Measurements from ENCODE around the gene CHST3.
A peak's percentile ranks its signal among the peaks of the same experiment; 100 is the strongest.
"Not testable (repeated sequence)": the region's sequence is repeated elsewhere in the genome, so short reads cannot be mapped to it uniquely, and the experiment has no call there.

CHST3 gene

DNA sequence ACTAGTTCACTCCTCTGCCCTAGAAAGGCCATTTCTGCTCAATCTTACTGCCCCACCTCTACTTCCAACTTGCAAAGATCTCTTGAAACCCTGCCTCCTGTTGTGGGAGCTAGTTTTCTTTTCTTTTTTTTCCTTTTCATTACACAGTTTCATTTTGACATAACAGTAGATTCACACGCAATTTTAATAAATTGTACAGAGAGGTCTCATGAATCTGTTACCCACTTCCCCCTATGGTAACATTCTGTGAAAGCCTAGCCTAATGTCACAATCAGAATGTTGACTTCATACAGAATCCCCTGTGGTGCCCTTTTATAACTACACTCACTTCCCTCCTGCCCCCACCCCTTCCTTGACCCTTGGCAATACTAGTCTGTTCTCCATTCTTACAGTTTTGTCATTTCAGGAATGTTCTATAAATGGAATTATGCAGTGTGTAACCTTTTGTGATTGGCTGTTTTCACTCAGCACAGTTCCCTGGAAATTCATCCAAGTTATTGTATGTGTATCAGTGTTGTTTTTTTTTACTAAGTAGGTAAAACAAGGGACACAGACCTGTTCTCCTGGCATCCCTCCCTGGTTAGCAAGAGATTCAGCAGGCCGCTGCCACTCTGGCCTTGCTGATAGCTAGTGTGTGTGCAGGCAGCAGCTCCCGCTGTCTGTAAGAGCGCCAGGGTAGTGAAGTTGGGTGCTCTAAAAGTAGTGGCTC, 21.5 kb downstream of the CHST3 start:
- DNase-seq (ENCODE audit: low read depth): peak; percentile 79

DNA sequence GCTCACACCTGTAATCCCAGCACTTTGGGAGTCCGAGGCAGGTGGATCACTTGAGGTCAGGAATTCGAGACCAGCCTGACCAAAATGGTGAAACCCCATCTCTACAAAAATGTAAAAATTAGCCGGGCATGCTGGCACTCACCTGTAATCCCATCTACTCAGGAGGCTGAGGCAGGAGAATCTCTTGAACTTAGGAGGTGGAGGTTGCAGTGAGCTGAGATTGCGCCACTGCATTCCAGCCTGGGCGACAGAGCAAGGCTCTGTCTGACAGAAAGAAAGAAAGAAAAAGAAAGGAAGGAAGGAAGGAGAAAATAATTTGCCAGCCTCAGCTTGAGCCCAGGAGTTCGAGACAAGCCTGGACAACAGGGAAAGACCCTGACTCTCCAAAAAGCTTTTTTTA, 24.7 kb downstream of the CHST3 start:
- not testable (repeated sequence) for H3K4me3 ChIP-seq (ENCODE audit: low read length); DNase-seq (ENCODE audit: low read depth)

More for the DNA sequence above, 21.5 kb downstream of the CHST3 start:
- H3K4me3 ChIP-seq (ENCODE audit: low read length): no peak overlapping the region
- TF ChIP-seq, protein P1, sequence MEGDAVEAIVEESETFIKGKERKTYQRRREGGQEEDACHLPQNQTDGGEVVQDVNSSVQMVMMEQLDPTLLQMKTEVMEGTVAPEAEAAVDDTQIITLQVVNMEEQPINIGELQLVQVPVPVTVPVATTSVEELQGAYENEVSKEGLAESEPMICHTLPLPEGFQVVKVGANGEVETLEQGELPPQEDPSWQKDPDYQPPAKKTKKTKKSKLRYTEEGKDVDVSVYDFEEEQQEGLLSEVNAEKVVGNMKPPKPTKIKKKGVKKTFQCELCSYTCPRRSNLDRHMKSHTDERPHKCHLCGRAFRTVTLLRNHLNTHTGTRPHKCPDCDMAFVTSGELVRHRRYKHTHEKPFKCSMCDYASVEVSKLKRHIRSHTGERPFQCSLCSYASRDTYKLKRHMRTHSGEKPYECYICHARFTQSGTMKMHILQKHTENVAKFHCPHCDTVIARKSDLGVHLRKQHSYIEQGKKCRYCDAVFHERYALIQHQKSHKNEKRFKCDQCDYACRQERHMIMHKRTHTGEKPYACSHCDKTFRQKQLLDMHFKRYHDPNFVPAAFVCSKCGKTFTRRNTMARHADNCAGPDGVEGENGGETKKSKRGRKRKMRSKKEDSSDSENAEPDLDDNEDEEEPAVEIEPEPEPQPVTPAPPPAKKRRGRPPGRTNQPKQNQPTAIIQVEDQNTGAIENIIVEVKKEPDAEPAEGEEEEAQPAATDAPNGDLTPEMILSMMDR (conservative IDR thresholded peaks at IDR 0.05; ENCODE audit: low read depth, low read length): no peak

DNA sequence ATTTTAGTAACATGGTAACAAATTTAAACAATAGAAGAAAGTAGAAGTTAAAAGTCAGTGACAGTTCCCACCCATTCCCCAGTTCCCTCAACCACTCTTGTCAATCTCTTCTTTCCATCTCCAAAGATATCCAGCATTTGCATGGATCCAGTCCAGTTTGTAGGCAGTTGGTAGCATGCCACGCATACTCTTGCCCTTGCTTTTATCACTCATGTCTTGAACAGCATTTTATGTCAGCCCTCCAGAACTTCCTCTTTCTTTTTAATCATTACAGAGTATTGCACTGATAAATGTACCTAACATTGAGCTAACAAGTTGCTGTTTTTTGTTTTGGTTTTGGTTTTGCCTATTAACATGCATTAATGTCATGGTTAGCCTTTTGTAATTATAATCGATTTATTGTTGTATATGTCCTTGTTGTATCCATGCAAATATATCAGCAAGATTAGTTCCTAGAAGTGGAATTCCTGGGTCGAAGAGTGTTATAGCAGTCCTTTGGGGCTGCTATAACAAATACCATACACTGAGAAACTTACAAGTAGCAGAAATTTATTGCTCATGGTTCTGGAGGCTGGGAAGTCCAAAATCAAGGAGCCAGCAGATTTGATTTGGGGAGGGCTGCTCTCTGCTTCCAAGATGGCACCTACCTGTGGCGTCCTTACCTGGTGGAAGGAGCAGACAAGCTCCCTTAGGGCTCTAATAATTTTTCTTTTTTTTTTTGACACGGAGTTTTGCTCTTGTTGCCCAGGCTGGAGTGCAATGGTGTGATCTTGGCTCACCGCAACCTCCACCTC, 25.7 kb downstream of the CHST3 start:
- H3K4me3 ChIP-seq (ENCODE audit: low read length): no peak overlapping the region
- TF ChIP-seq, protein P1 (conservative IDR thresholded peaks at IDR 0.05; ENCODE audit: low read depth, low read length): no peak
- no peak for DNase-seq (ENCODE audit: low read depth)

DNA sequence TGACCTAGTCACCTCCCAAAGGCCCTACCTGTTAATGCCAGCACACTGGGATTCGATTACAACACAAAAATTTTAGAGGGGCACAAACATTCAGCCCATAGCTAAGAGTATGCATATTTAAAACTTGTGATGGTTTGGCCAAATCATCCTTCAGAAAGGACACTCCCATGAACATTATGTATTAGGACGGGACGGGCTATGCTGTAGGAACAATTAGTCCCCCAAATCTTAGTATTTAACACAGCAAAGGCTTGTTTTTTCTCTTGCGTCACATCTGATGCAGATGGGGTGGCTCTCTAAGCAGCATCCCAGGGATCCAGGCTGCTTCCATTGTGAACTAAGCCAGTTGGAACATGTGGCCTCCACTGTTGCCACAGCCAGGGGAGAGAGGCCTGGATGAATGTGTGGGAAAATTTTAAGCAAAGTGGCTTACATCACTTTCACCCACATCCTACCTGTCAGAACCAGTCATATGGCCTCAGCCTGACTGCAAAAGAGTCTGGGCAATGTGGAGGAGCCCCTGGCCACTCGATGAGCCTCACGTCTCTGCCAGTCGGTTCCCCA, 26.6 kb downstream of the CHST3 start:
- DNase-seq (ENCODE audit: low read depth): no peak
- TF ChIP-seq, protein P1 (conservative IDR thresholded peaks at IDR 0.05; ENCODE audit: low read depth, low read length): no peak

DNA sequence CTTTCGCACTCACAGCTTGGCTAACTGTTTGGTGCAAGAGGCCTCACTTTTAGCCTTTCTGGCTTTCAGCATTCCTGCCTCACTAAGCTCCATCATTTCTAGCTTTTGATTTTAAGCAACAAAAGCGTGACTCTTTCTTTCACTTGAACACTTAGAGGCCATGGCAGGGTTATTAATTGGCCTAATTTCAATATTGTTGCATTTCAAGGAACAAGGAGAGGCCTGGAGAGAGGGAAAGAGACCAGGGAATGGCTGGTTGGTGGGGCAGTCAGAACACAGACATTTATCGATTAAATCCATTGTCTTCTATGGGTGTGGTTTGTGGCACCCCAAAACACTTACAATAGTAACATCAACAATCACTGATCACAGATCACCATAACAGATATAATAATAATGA, 31.3 kb downstream of the CHST3 start:
- no peak for DNase-seq (ENCODE audit: low read depth)
- TF ChIP-seq, protein P1 (conservative IDR thresholded peaks at IDR 0.05; ENCODE audit: low read depth, low read length): no peak
- H3K4me3 ChIP-seq (ENCODE audit: low read length): no peak overlapping the region

More for the DNA sequence above, 26.6 kb downstream of the CHST3 start:
- H3K4me3 ChIP-seq (ENCODE audit: low read length): no peak overlapping the region

DNA sequence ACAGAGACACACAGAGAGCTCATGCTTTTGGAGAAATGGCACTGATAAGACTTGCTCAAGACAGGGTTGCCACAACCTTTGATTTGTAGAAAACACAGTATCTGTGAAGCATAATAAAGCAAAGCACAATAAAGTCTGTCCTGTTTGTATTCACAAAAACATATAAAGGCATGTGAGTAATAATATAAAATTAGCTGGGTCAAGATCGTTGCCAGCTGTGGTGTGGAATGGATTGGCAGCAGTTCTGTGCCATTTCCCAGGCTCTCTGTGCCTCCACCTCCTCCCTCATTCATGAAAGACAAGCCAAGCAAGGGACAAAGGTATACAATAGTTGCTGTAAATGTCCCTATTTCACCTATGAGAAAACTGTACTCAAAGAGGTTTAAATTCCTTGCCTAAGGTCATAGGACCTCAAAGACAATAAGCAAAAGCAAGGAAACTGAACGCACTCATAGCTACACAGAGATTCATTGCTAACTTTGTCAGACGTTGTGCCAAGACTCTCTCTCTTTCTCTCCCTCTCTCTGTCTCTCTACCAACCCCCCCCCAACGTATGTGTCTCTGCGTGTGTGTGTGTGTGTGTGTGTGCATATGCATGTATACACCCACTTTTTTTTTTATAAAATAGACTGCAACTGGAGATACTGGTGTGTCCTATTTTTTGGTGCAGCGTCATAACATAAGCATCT, 31.8 kb downstream of the CHST3 start:
- TF ChIP-seq, protein P1 (conservative IDR thresholded peaks at IDR 0.05; ENCODE audit: low read depth, low read length): no peak
- no peak overlapping the region for H3K4me3 ChIP-seq (ENCODE audit: low read length)
- DNase-seq (ENCODE audit: low read depth): no peak

Measured in retinal pigment epithelial cell (primary cell).